ENCODE data around the gene CSNK1A1L. TPM values are rescaled to one million over a fixed set of nuclear protein-coding genes. Genes with fewer than 3 reads are reported as not detected.

The CSNK1A1L gene
- total RNA-seq, 2 donors from 2014 or later, result not detected

DNA sequence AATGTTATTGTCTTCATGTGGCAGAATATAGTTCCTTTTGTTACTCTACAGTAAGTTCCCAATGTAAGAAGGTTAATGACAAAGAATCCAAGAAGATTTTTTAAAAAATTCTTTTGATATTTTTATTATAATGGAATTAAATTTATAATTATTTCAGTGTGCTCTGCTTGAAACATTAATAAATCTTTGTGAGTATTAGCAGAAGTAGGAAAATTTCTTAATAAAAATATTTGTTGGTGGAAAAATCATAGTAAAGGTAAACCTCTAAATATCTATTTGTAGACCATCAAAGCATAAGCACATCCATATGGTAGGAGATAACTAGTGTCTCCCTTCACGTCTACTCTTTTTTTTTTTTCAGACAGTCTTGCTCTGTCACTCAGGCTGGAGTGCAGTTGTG, 4.3 kb downstream of the CSNK1A1L start:
- Histone ChIP-seq H3K27me3 (no peaks in the 10 kb centered on the region), H3K4me1 (no peaks in the 10 kb centered on the region), H3K4me3 (no peak overlapping the region), H3K9me3 (no peaks in the 10 kb centered on the region), H3K27ac (no peak overlapping the region), H3K9ac (ENCODE audit: low read depth in 2 of 2, low read length in 2 of 2) (no peak overlapping the region), H3K36me3 (no peaks in the 10 kb centered on the region)
- intact Hi-C loops (cut with DNase I), result no loop called here
- TF ChIP-seq, protein P1, sequence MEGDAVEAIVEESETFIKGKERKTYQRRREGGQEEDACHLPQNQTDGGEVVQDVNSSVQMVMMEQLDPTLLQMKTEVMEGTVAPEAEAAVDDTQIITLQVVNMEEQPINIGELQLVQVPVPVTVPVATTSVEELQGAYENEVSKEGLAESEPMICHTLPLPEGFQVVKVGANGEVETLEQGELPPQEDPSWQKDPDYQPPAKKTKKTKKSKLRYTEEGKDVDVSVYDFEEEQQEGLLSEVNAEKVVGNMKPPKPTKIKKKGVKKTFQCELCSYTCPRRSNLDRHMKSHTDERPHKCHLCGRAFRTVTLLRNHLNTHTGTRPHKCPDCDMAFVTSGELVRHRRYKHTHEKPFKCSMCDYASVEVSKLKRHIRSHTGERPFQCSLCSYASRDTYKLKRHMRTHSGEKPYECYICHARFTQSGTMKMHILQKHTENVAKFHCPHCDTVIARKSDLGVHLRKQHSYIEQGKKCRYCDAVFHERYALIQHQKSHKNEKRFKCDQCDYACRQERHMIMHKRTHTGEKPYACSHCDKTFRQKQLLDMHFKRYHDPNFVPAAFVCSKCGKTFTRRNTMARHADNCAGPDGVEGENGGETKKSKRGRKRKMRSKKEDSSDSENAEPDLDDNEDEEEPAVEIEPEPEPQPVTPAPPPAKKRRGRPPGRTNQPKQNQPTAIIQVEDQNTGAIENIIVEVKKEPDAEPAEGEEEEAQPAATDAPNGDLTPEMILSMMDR (IDR thresholded peaks at IDR 0.05), result no peak
- no peak for DNase-seq

DNA sequence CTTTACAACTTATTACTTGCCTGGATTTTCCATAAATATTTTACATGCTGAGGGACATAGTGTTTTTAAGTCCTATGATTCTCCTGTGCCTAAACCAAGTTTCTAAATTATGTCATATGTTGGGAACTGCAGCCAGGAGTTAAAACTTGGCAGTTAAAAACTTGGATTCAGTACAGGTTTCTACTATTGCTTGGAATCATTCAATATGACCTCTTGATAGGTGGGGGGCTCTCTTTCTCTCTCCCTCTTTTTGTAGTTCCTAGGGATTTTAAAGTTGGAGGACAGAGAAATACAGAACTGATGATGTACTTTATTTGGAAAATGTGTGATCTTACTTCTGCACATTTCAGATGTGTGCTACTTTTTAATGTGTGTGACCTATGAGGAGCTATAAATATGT, 4.7 kb downstream of the CSNK1A1L start:
- DNase-seq, result no peak
- Histone ChIP-seq H3K4me3 (no peak overlapping the region), H3K4me1 (no peaks in the 10 kb centered on the region), H3K36me3 (no peaks in the 10 kb centered on the region), H3K9me3 (no peaks in the 10 kb centered on the region), H3K27me3 (no peaks in the 10 kb centered on the region), H3K9ac (ENCODE audit: low read depth in 2 of 2, low read length in 2 of 2) (no peak overlapping the region), H3K27ac (no peak overlapping the region)
- intact Hi-C loops (cut with DNase I), result no loop called here
- TF ChIP-seq, protein P1 (IDR thresholded peaks at IDR 0.05), result no peak

DNA sequence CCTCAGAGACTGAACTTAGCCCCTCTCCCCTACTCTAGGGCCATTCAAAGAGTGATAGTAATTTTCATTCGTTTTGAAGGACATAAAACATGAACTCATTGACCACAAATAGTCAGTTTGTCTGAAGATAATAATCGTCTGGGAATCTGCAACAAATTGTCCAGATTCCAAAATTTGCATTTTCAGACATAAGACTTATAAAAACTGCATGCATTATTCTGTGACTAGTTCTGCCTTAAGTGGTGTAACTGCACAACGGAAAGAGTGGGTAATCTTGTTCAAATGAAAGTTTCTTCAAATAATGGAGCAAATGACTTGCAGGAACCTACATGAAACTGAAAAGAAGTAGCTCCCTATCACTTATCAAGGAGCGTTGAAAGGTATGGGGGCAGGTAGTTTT, 8.4 kb downstream of the CSNK1A1L start:
- TF ChIP-seq, protein P1 (IDR thresholded peaks at IDR 0.05), result no peak

DNA sequence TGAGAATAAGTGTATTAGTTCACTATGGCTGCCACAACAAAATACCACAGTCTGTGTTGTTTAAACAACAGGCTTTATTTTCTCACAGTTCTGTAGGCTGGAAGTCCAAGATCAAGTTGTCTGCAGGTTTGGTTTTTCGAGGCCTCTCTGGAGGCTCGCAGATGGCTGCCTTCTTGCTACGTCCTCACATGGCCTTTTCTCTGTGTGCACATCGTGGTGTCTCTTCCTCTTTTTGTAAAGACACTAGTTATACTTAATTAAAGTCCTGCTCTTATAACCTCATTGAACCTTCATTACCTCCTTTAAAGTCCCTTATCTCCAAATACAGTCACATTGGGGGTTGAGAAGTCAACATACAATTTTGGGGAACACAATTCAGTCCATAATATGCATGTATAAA, 10.6 kb downstream of the CSNK1A1L start:
- intact Hi-C loops (cut with DNase I), result no loop called here
- H3K4me1 ChIP-seq, result no peaks in the 10 kb centered on the region
- TF ChIP-seq, protein P1 (IDR thresholded peaks at IDR 0.05), result no peak
- no peaks in the 10 kb centered on the region for H3K27me3 ChIP-seq
- no peaks in the 10 kb centered on the region for H3K9me3 ChIP-seq
- DNase-seq, result no peak
- H3K9ac ChIP-seq (ENCODE audit: low read depth in 2 of 2, low read length in 2 of 2), result no peak overlapping the region
- no peaks in the 10 kb centered on the region for H3K36me3 ChIP-seq
- H3K27ac ChIP-seq, result no peak overlapping the region
- no peak overlapping the region for H3K4me3 ChIP-seq

More for the DNA sequence above, 8.4 kb downstream of the CSNK1A1L start:
- Histone ChIP-seq H3K36me3 (no peaks in the 10 kb centered on the region), H3K27ac (no peak overlapping the region), H3K4me3 (no peak overlapping the region), H3K9me3 (no peaks in the 10 kb centered on the region), H3K9ac (ENCODE audit: low read depth in 2 of 2, low read length in 2 of 2) (no peak overlapping the region), H3K27me3 (no peaks in the 10 kb centered on the region), H3K4me1 (no peaks in the 10 kb centered on the region)
- DNase-seq, result no peak
- intact Hi-C loops (cut with DNase I), result no loop called here

DNA sequence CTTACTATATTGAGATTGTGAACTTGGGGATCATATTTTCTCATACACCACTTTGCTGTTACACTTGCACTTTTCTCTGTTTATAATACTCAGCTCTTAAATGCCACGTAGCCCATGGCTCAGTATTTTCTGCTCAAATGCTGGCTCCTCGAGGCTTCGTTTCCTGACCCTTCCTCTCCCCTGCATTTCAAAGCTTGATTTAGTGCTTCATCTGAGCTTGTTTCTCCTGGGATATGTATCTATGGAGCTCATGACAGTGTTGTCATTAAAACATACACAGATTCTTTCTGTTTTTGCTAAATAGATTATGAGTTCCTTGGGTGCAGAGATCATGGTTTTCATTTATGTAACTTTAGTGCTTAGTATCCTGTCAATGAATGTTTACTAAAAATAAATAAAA, 11.4 kb downstream of the CSNK1A1L start:
- no peak overlapping the region for H3K9ac ChIP-seq (ENCODE audit: low read depth in 2 of 2, low read length in 2 of 2)
- intact Hi-C loops (cut with DNase I), result no loop called here
- H3K4me3 ChIP-seq, result no peak overlapping the region
- DNase-seq, result no peak
- no peaks in the 10 kb centered on the region for H3K4me1 ChIP-seq
- H3K27ac ChIP-seq, result no peak overlapping the region
- H3K36me3 ChIP-seq, result no peaks in the 10 kb centered on the region
- no peaks in the 10 kb centered on the region for H3K27me3 ChIP-seq
- H3K9me3 ChIP-seq, result no peaks in the 10 kb centered on the region
- TF ChIP-seq, protein P1 (IDR thresholded peaks at IDR 0.05), result no peak

DNA sequence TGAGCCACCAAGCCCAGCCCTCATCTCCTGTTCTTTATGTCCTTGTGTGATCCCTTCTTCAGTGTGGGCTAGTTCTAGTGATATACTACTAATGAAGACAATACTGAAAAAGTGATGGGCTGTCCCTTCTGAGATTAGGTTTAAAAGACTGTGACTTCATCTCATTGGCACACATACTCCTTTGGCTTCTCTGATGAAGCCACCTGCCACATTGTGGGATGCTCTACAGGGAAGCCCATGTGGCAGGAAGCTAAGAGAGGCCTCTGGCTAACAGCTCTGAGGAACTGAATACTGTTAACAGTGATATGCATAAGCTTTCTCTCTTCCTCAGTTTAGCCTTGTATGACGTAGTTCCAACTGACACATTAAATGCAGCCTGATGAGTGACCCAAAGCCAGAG, 13.6 kb downstream of the CSNK1A1L start:
- H3K9me3 ChIP-seq, result no peaks in the 10 kb centered on the region
- H3K27me3 ChIP-seq, result no peaks in the 10 kb centered on the region
- no peaks in the 10 kb centered on the region for H3K4me1 ChIP-seq
- DNase-seq, result no peak
- H3K36me3 ChIP-seq, result no peaks in the 10 kb centered on the region
- no peak overlapping the region for H3K27ac ChIP-seq
- intact Hi-C loops (cut with DNase I), result no loop called here
- no peak overlapping the region for H3K9ac ChIP-seq (ENCODE audit: low read depth in 2 of 2, low read length in 2 of 2)
- no peak overlapping the region for H3K4me3 ChIP-seq
- TF ChIP-seq, protein P1 (IDR thresholded peaks at IDR 0.05), result no peak
